ENCODE data around the gene SELP.

The SELP gene

DNA sequence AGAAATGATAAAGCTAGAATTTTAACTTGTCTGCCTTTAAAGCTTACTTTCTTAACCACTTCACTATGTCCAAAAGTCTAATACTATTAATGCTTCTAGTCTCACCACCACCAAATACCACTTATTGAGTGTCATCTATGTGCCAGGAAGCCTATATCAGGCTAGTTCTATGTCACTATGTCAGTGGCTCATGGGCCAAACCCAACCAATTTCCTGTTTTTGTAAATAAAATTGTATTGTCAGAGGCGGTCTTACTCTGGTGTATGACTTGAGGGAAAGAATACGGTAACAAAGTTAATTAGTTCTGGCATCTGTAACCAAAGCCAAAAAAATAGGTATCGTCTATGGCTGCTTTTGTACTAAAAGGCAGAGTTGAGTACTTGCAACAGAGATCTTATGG lies 58.5 kb downstream of the SELP start:
- Histone ChIP-seq H3K4me1 (ENCODE audit: control extremely low read depth in 1 of 4, control insufficient read depth in 4 of 4, insufficient read depth in 4 of 4, low read length in 3 of 4) (no peaks in the 10 kb centered on the region), H3K36me3 (ENCODE audit: control insufficient read depth in 4 of 4, insufficient read depth in 4 of 4, low read length in 3 of 4) (no peaks in the 10 kb centered on the region), H3K27ac (ENCODE audit: insufficient read depth in 1 of 2, low read depth in 1 of 2, low read length in 2 of 2, poor library complexity in 1 of 2, severe bottlenecking in 2 of 2) (no peak overlapping the region), H3K27me3 (replicated peaks in 2 of 5; ENCODE audit: control insufficient read depth in 4 of 5, insufficient read depth in 5 of 5, low read length in 4 of 5) (peaks cover 0 to 5% (median 0%) of the 10 kb centered on the region in 5 experiments), H3K9me3 (ENCODE audit: control extremely low read depth in 1 of 5, control insufficient read depth in 4 of 5, insufficient read depth in 2 of 5, low read depth in 1 of 5, low read length in 4 of 5) (no peaks in the 10 kb centered on the region), H3K4me3 (ENCODE audit: control insufficient read depth in 1 of 7, extremely low read depth in 1 of 7, insufficient read depth in 4 of 7, low read depth in 2 of 7, low read length in 6 of 7) (no peak overlapping the region)
- 100% methylated on average over 2 of the region's 3 CpGs for WGBS (ENCODE audit: insufficient coverage)
- DNase-seq: no peak
- ChIA-PET POLR2A (no interaction called here), CTCF (interaction anchor here (0.8 kb wide), 1 partner anchor 15 kb away, joined by 3 read pairs; no protein-coding TSS in a partner anchor)

DNA sequence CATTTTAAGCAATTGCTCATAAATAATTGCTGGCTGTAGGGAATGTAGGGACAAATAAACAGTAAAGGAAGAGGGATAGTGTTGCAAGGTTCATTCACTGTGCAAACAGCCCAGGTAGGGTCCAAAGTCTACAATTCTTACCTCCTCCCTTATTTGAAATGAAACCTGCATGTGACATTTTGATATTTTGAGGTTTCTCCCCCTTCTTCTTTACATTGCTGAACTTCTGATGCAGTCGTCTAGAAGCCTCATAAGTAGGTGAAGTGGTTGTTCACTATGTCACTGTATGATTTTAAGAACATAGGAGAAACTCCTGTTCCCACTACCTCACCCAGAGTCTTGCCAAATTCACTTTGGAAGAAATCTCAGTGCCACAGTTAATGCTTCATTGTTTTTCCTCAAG lies 59.8 kb downstream of the SELP start:
- Histone ChIP-seq H3K36me3 (ENCODE audit: control insufficient read depth in 4 of 4, insufficient read depth in 4 of 4, low read length in 3 of 4) (no peaks in the 10 kb centered on the region), H3K4me3 (ENCODE audit: control insufficient read depth in 1 of 7, extremely low read depth in 1 of 7, insufficient read depth in 4 of 7, low read depth in 2 of 7, low read length in 6 of 7) (no peak overlapping the region), H3K27ac (ENCODE audit: insufficient read depth in 1 of 2, low read depth in 1 of 2, low read length in 2 of 2, poor library complexity in 1 of 2, severe bottlenecking in 2 of 2) (no peak overlapping the region), H3K9me3 (ENCODE audit: control extremely low read depth in 1 of 5, control insufficient read depth in 4 of 5, insufficient read depth in 2 of 5, low read depth in 1 of 5, low read length in 4 of 5) (no peaks in the 10 kb centered on the region), H3K27me3 (replicated peaks in 2 of 5; ENCODE audit: control insufficient read depth in 4 of 5, insufficient read depth in 5 of 5, low read length in 4 of 5) (no peaks in the 10 kb centered on the region), H3K4me1 (ENCODE audit: control extremely low read depth in 1 of 4, control insufficient read depth in 4 of 4, insufficient read depth in 4 of 4, low read length in 3 of 4) (peaks cover 0 to 5% (median 2%) of the 10 kb centered on the region in 4 experiments)
- CTCF ChIA-PET: interaction anchor here (2.3 kb wide), 1 partner anchor 16 kb away, joined by 8 read pairs; the partner anchor contains the start of gene F5
- POLR2A ChIA-PET: no interaction called here
- no peak for DNase-seq
- no CpG with 5 or more reads among the region's 1 CpG for WGBS (ENCODE audit: insufficient coverage)

DNA sequence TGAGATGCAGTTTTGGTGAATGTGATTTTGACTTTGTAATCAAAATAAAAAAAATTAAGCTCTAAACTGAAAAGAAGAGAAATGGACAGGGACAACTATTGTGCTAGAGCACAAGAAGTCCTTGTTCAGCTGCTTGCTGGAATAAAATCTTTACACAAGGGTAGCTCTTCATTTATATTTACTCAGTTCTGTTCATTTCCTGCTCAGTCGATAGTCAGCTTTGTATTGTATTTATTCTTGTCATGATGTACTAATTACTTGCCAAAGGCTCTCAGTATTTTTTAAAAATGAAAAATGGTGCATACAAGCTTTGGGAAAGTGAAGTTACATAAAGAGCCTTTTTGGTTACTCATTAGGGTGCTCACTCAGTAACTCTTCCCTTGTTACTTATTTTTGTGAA lies 61.4 kb downstream of the SELP start:
- ChIA-PET CTCF (interaction anchor here (0.6 to 2.3 kb wide), 5 partner anchors 14 to 241 kb away, joined by 3 to 8 read pairs (median 4); partner anchors contain the start of gene F5), POLR2A (no interaction called here)
- Histone ChIP-seq H3K36me3 (ENCODE audit: control insufficient read depth in 4 of 4, insufficient read depth in 4 of 4, low read length in 3 of 4) (no peaks in the 10 kb centered on the region), H3K4me3 (ENCODE audit: control insufficient read depth in 1 of 7, extremely low read depth in 1 of 7, insufficient read depth in 4 of 7, low read depth in 2 of 7, low read length in 6 of 7) (no peak overlapping the region), H3K4me1 (ENCODE audit: control extremely low read depth in 1 of 4, control insufficient read depth in 4 of 4, insufficient read depth in 4 of 4, low read length in 3 of 4) (peaks cover 0 to 5% (median 2%) of the 10 kb centered on the region in 4 experiments), H3K27ac (ENCODE audit: insufficient read depth in 1 of 2, low read depth in 1 of 2, low read length in 2 of 2, poor library complexity in 1 of 2, severe bottlenecking in 2 of 2) (no peak overlapping the region), H3K9me3 (ENCODE audit: control extremely low read depth in 1 of 5, control insufficient read depth in 4 of 5, insufficient read depth in 2 of 5, low read depth in 1 of 5, low read length in 4 of 5) (peaks cover 0 to 6% (median 0%) of the 10 kb centered on the region in 5 experiments), H3K27me3 (replicated peaks in 2 of 5; ENCODE audit: control insufficient read depth in 4 of 5, insufficient read depth in 5 of 5, low read length in 4 of 5) (no peaks in the 10 kb centered on the region)
- no CpG with 5 or more reads among the region's 1 CpG for WGBS (ENCODE audit: insufficient coverage)
- DNase-seq: no peak

DNA sequence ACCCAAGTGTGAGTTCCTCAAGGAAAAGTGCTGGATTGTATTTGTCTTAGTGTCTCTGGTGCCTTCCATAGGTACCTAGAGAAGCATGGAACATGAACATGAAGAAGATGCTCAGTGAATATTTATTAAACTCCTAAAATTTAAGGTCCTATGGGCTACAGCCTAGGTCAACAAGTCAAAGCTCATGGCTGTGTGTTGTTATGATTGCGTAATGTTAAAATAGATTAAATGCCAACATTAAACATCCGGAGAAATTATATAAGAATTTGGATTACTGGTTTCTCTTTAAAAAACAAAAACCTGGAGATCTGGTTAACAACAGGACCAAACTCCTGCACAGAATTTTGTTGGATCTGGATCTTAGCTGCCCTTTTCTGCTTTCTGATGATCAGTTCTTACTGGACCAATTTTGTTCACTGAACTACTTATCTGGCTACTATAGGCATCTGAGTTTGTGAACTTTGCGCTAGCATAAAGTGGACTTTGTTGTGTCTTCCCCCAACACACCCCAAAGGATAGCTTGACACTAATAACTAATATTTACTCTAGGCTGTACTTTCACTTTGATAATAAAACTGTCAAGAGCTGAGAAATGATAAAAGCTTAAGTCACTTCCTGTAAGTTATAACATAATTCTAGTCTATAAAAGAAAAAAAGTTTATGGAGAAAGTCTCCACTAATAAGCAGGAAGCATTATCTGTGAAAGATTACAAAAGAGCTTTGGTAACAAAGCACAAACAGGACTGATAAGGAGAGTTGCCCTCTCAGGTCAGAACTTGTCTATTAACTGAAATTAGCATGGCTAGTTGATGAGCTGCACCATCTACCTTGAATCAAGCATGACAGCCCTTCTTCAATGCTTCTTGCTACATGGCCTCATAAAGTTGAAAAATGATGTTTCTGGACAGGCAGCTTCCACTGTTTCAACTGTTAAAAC lies 64.3 kb downstream of the SELP start:
- peak in 2 of 3 donors; percentile 24 to 25 for DNase-seq
- Histone ChIP-seq H3K27me3 (replicated peaks in 2 of 5; ENCODE audit: control insufficient read depth in 4 of 5, insufficient read depth in 5 of 5, low read length in 4 of 5) (no peaks in the 10 kb centered on the region), H3K27ac (ENCODE audit: insufficient read depth in 1 of 2, low read depth in 1 of 2, low read length in 2 of 2, poor library complexity in 1 of 2, severe bottlenecking in 2 of 2) (no peak overlapping the region), H3K36me3 (ENCODE audit: control insufficient read depth in 4 of 4, insufficient read depth in 4 of 4, low read length in 3 of 4) (no peaks in the 10 kb centered on the region), H3K4me1 (ENCODE audit: control extremely low read depth in 1 of 4, control insufficient read depth in 4 of 4, insufficient read depth in 4 of 4, low read length in 3 of 4) (peaks cover 0 to 5% (median 2%) of the 10 kb centered on the region in 4 experiments), H3K9me3 (ENCODE audit: control extremely low read depth in 1 of 5, control insufficient read depth in 4 of 5, insufficient read depth in 2 of 5, low read depth in 1 of 5, low read length in 4 of 5) (peaks cover 0 to 8% (median 2%) of the 10 kb centered on the region in 5 experiments), H3K4me3 (ENCODE audit: control insufficient read depth in 1 of 7, extremely low read depth in 1 of 7, insufficient read depth in 4 of 7, low read depth in 2 of 7, low read length in 6 of 7) (no peak overlapping the region)
- POLR2A ChIA-PET: no interaction called here
- 100% methylated on average over 1 of the region's 3 CpGs for WGBS (ENCODE audit: insufficient coverage)
- CTCF ChIA-PET: interaction anchor here (0.9 to 1.2 kb wide), 4 partner anchors 11 to 37 kb away, joined by 3 to 6 read pairs (median 4); no protein-coding TSS in a partner anchor

DNA sequence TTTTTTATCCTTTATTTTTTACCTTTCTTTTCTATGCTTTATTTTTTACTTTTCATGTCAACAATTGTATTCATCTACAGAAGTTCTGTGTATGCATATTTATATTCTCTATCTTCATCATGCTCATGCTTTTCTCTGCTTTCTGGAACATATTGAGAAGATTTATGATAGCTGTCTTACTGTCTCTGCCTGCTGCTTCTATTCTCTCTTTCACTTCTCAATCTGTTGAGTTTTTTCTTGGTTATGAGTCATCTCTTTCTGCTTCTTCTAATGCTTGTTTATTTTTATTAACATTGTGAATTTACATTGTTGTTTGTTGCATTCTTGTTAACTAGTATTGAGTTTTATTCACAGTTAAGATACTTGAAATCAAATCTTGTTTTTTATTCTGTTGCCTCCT lies 66.3 kb downstream of the SELP start:
- ChIA-PET POLR2A (no interaction called here), CTCF (no interaction called here)
- Histone ChIP-seq H3K4me1 (ENCODE audit: control extremely low read depth in 1 of 4, control insufficient read depth in 4 of 4, insufficient read depth in 4 of 4, low read length in 3 of 4) (peaks cover 0 to 5% (median 2%) of the 10 kb centered on the region in 4 experiments), H3K36me3 (ENCODE audit: control insufficient read depth in 4 of 4, insufficient read depth in 4 of 4, low read length in 3 of 4) (no peaks in the 10 kb centered on the region), H3K27me3 (replicated peaks in 2 of 5; ENCODE audit: control insufficient read depth in 4 of 5, insufficient read depth in 5 of 5, low read length in 4 of 5) (no peaks in the 10 kb centered on the region), H3K4me3 (ENCODE audit: control insufficient read depth in 1 of 7, extremely low read depth in 1 of 7, insufficient read depth in 4 of 7, low read depth in 2 of 7, low read length in 6 of 7) (no peak overlapping the region), H3K9me3 (ENCODE audit: control extremely low read depth in 1 of 5, control insufficient read depth in 4 of 5, insufficient read depth in 2 of 5, low read depth in 1 of 5, low read length in 4 of 5) (peaks cover 0 to 8% (median 2%) of the 10 kb centered on the region in 5 experiments), H3K27ac (ENCODE audit: insufficient read depth in 1 of 2, low read depth in 1 of 2, low read length in 2 of 2, poor library complexity in 1 of 2, severe bottlenecking in 2 of 2) (no peak overlapping the region)
- no peak for DNase-seq

DNA sequence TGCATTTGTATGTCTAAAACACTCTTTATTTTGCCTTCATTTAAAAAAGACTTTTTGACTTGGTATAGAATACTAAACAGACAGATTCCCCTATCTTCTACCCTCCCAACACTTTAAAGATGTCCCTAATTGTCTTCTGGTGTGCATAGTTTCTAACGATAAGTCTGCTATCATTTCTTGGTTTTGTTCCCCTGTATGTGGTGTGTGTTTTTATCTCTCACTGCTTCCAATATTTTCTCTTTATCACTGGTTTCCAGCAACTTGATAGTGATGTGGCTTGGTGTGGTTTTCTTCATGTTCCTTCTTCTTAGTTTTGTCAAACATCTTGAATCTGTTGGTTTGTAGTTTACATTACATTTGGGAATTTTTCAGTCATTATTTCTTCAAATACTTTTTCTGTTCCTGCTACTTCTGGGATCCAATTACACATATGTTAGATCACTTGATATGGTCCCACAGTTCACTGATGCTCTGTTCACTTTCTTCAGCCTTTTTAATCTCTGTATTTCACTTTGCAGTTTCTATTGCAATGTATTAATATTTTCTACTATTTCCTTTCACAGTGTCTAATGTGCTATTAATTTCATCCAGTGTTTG lies 66.8 kb downstream of the SELP start:
- H3K27ac ChIP-seq (ENCODE audit: insufficient read depth in 1 of 2, low read depth in 1 of 2, low read length in 2 of 2, poor library complexity in 1 of 2, severe bottlenecking in 2 of 2): no peak overlapping the region
- H3K4me1 ChIP-seq (ENCODE audit: control extremely low read depth in 1 of 4, control insufficient read depth in 4 of 4, insufficient read depth in 4 of 4, low read length in 3 of 4): peaks cover 0 to 5% (median 2%) of the 10 kb centered on the region in 4 experiments
- H3K27me3 ChIP-seq (replicated peaks in 2 of 5; ENCODE audit: control insufficient read depth in 4 of 5, insufficient read depth in 5 of 5, low read length in 4 of 5): no peaks in the 10 kb centered on the region
- H3K4me3 ChIP-seq (ENCODE audit: control insufficient read depth in 1 of 7, extremely low read depth in 1 of 7, insufficient read depth in 4 of 7, low read depth in 2 of 7, low read length in 6 of 7): no peak overlapping the region
- no CpG with 5 or more reads among the region's 1 CpG for WGBS (ENCODE audit: insufficient coverage)
- ChIA-PET CTCF (interaction anchor here (2.0 kb wide), 1 partner anchor 14 kb away, joined by 6 read pairs; no protein-coding TSS in a partner anchor), POLR2A (no interaction called here)
- H3K36me3 ChIP-seq (ENCODE audit: control insufficient read depth in 4 of 4, insufficient read depth in 4 of 4, low read length in 3 of 4): no peaks in the 10 kb centered on the region
- H3K9me3 ChIP-seq (ENCODE audit: control extremely low read depth in 1 of 5, control insufficient read depth in 4 of 5, insufficient read depth in 2 of 5, low read depth in 1 of 5, low read length in 4 of 5): peaks cover 0 to 8% (median 2%) of the 10 kb centered on the region in 5 experiments
- no peak for DNase-seq

DNA sequence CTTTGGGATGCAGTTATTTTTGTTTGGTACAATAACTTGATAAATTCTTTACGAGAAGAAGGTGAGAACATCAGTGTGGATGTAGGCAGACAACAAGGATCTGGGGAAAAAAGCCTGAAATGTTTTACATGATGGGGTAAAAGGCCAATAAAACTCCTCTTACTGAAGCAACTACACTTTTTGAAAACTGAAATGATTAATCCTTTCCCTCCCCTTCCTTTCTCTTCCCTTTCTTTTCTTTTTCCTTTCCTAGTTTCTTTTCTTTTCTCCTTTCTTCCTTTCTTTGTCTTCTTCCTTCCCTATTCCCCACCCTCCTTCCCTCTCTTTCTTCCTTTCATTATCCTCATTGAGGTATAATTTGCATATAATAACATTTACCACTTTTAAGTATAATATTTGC lies 68.2 kb downstream of the SELP start:
- Histone ChIP-seq H3K36me3 (ENCODE audit: control insufficient read depth in 4 of 4, insufficient read depth in 4 of 4, low read length in 3 of 4) (no peaks in the 10 kb centered on the region), H3K9me3 (ENCODE audit: control extremely low read depth in 1 of 5, control insufficient read depth in 4 of 5, insufficient read depth in 2 of 5, low read depth in 1 of 5, low read length in 4 of 5) (peaks cover 0 to 8% (median 2%) of the 10 kb centered on the region in 5 experiments), H3K4me3 (ENCODE audit: control insufficient read depth in 1 of 7, extremely low read depth in 1 of 7, insufficient read depth in 4 of 7, low read depth in 2 of 7, low read length in 6 of 7) (no peak overlapping the region), H3K27ac (ENCODE audit: insufficient read depth in 1 of 2, low read depth in 1 of 2, low read length in 2 of 2, poor library complexity in 1 of 2, severe bottlenecking in 2 of 2) (no peak overlapping the region), H3K27me3 (replicated peaks in 2 of 5; ENCODE audit: control insufficient read depth in 4 of 5, insufficient read depth in 5 of 5, low read length in 4 of 5) (no peaks in the 10 kb centered on the region), H3K4me1 (ENCODE audit: control extremely low read depth in 1 of 4, control insufficient read depth in 4 of 4, insufficient read depth in 4 of 4, low read length in 3 of 4) (peaks cover 0 to 5% (median 2%) of the 10 kb centered on the region in 4 experiments)
- ChIA-PET CTCF (interaction anchor here (0.7 to 2.0 kb wide), 2 partner anchors 13 to 40 kb away, joined by 4 to 6 read pairs; no protein-coding TSS in a partner anchor), POLR2A (no interaction called here)
- DNase-seq: no peak
- WGBS (ENCODE audit: insufficient coverage): no CpG with 5 or more reads among the region's 1 CpG

Measured in common myeloid progenitor, CD34-positive (primary cell).